Stimulated activated CD8-positive, alpha-beta memory T cell treated with anti-CD3 and anti-CD28 coated beads, Interleukin-7, amount 100 ng/mL, for 48 hours (primary cell): ENCODE measurements around the gene NAPEPLD.
A peak's percentile ranks its signal among the peaks of the same experiment; 100 is the strongest.
"Not testable (repeated sequence)": the region's sequence is repeated elsewhere in the genome, so short reads cannot be mapped to it uniquely, and the experiment has no call there.

Experiments
- DNase-seq, 2 donors: peaks; one replicate each; pipeline ENCODE4 v3.0.0-alpha.2; 2020; ENCODE audit warnings: low read depth in 1 of 2; ENCODE audit errors: extremely low read depth in 1 of 2

Gene NAPEPLD

DNA sequence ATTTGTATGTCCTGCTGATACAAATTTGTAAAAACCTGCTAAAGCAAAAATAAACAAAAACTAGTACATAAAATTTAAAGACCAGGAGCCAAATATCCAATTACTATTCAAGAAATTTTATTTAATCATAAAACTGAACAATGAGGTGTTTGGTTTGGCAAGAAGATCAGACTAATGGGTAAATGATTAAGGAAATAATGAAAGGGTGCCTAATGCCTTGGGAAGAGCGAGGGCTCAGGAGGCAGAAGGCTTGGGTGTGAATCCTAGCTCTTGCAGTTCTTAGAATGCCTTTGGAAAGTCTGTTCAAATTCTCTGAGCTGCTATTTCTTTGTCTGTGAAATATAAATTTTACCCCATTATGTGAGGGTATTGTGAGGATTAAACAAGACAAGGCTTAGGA lies 32.4 kb downstream of the NAPEPLD start:
- no peak for DNase-seq

DNA sequence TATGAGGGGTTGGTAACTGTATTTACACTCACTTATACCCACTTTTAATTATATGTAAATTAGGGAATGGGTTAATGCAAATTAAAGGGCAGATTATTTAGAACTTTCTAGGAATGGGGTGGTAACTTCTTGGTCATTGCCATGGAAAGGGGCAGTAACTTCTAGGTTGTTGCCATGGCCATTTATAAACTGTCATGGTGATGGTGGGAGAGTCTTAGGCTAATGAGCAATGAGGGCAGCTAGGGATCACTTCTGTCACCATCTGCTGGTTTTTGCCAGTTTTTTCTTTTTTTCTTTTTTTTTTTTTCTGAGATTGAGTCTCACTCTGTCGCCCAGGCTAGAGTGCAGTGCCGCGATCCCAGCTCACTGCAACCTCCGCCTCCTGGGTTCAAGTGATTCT lies 33.1 kb downstream of the NAPEPLD start:
- DNase-seq, result no peak

DNA sequence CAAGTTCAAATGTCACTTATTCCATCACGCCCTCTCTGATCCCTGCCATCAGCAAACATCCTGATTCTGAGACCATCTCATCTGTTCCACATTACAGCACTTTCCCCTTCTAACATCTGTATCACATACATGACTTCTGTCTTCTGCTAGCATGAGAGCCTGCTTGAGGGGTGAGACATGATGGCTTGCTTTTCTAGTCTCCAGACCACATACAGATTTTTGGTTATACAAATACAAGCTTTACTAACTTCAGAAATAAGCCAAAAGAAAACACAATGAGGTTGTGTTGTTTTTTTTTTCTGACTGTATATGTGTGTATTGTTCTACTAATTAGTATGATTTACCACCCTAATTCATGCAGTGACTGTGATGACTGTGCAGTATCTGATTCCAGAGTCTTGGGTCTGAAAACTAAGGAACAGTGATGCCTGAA lies 34.3 kb downstream of the NAPEPLD start:
- no peak for DNase-seq

DNA sequence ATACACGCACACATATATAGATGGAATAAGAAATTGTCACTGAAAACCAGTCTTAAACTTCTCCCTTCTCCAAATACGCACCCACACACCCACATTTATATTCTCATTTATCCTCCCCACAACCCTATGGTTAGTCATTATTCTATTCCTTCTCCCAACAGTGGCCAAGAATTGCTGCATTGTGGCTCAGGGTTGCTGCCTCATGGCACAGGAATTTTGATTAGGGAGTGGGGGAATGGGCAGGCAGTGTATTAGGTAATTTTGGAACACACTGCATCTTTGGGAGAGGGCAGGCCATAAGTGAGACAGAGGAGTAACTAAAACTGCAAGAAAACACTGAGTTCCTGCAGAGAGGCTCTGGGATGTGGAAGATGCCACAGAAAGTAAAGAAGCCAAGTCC lies 35.7 kb downstream of the NAPEPLD start:
- DNase-seq, result no peak

DNA sequence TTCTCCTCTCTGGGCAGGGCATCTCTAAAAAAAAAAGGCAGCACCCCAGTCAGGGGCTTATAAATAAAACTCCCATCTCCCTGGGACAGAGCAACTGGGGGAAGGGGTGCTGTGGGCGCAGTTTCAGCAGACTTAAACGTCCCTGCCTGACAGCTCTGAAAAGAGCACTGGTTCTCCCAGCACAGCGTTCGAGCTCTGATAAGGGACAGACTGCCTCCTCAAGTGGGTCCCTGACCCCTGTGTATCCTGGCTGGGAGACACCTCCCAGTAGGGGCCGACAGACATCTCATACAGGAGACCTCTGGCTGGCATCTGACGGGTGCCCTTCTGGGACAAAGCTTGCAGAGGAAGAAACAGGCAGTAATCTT lies 42.2 kb downstream of the NAPEPLD start:
- DNase-seq, result not testable (repeated sequence)

GRCh38 chr7:103106005-103106702 lies 42.7 kb downstream of the NAPEPLD start:
- DNase-seq, result no peak

- no peak for DNase-seq
Observed at GRCh38 chr7:103101543-103101942, 47.4 kb downstream of the NAPEPLD start.

DNA sequence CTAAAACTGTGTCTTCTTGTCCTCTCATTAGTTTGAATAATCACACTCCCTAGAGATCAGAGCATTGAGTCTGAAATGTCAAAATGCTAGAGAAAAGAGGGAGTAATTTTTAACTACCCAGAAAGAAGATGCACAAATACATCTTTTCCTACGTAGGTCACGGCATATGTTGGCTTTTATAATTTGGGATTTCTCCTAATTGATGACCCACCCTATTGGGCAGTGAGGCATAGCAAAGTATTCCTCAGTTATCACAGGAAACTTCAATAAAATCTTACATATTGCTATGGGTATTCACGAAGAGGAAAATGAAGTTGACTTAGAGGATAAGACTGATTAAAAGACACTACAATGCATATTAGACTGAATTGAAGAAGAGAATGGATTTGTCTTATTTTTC lies 48.6 kb downstream of the NAPEPLD start:
- no peak for DNase-seq

DNA sequence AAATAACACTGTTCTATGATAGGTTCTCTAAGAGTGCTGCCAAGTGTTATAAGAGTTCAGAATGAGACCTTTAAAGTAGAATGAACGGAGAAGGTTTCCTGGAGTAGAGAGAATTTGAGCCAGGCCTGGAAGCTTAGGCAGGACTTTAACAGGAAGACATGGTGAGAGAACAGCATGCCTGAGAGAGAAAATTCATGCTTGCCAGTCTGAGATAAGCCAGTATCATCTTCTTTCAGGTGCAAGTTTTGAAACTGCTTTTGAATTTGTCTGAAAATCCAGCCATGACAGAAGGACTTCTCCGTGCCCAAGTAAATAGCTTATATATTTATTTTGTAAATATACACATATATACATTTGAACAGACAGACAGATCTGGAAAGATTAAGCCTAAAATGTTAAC lies 51.9 kb downstream of the NAPEPLD start:
- no peak for DNase-seq

DNA sequence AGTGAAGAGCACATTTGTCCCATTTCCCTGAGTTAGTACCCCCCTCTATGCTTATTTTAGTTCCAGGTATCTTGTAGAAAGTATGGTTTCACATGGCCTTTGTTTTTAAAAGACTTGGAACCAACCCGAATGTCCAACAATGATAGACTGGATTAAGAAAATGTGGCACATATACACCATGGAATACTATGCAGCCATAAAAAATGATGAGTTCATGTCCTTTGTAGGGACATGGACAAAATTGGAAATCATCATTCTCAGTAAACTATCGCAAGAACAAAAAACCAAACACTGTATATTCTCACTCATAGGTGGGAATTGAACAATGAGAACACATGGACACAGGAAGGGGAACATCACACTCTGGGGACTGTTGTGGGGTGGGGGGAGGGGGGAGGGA lies 53.3 kb downstream of the NAPEPLD start:
- DNase-seq, result not testable (repeated sequence)

DNA sequence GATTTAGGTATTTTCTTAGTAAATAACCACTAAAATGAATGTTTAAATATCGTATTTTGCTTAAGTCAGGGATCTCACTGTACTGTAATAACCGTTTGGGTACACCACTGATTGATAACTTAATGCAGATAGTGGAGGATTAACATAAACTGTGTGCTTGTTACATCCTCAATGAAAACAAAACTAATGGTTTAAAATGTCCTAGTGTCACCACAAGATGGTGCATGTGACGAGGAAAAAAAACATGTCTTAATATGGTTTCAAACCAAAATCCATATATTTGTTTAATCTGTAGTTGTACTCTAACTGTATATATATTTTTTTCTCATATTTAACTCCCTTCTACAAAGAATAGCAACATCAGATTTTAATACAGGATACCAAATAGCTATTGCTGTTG lies 54.8 kb downstream of the NAPEPLD start:
- DNase-seq, result no peak

DNA sequence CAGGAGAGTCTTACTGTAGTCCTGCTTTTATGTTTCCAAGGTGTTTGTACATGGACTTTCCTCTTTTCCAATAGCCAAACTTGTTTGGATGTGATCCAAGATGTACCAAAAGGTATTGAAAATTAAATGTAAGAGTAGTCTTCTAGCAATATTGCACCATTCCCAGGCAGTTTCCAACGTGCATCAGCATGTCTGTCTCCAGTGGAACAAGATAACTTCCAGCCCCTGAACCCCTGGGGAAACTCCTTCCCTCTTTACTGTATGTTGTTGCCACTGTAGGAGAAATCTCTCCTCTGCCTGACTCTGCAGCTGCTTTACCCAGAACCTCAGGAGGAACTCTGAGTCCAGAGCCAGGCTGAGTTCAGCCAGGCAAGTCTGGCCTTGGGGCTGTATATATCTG lies 55.5 kb downstream of the NAPEPLD start:
- no peak for DNase-seq

DNA sequence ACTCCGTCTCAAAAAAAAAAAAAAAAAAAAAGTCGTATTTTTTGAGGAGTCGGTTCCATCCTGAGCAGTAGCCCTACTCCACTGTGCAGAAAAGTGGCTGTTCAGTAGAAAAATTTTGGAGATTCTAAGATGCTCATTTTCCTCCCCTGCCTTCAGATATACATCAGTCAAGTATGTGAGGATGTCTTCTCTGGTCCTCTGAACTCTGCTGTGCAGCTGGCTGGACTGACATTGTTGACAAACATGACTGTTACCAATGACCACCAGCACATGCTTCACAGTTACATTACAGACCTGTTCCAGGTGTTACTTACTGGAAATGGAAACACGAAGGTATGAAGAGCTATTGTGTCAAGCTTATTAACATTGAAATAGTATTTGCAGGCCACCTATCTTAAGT lies 56.6 kb downstream of the NAPEPLD start:
- not testable (repeated sequence) for DNase-seq

- DNase-seq, result no peak
Observed at GRCh38 chr7:103083210-103083609, 65.7 kb downstream of the NAPEPLD start.

DNA sequence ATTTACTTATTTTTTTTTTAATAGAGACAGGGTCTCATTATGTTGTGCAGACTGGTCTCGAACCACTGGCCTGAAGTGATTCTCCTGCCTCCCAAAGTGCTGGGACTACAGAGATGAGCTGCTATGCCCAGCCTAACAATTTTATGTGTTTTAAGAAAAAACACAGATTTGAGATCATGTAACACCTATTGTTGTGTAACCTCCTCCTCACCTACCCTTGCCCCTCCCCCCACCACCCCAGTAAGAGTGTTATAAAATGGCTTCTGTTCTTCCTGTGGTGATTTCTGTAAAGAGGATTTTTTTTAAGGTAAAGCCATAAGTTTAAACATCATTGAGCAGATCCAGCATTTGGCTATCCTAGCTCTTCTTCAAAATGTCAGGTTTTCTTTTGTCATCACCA lies 66.4 kb downstream of the NAPEPLD start:
- no peak for DNase-seq

DNA sequence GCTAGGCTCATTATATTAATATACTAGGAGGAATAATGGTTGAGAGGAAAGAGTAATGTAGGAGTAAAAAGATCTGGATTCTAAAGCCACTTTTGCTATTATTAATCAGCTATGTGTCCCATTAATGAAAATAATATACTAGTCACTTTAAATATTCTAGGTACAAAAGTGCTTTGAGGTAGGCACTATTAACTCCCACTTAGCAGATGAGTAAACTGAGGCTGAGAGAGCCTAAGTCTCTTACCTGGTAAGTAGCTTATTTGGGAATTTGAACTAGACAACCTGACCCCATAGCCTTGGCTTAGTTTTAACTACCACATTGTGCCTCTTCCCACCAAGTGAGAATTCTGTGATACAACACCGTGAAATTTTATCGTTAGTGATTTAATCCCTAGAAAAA lies 68.0 kb downstream of the NAPEPLD start:
- no peak for DNase-seq

- no peak for DNase-seq
Observed at GRCh38 chr7:103079836-103080235, 69.1 kb downstream of the NAPEPLD start.

- not testable (repeated sequence) for DNase-seq
Observed at GRCh38 chr7:103078226-103078625, 70.7 kb downstream of the NAPEPLD start.

DNA sequence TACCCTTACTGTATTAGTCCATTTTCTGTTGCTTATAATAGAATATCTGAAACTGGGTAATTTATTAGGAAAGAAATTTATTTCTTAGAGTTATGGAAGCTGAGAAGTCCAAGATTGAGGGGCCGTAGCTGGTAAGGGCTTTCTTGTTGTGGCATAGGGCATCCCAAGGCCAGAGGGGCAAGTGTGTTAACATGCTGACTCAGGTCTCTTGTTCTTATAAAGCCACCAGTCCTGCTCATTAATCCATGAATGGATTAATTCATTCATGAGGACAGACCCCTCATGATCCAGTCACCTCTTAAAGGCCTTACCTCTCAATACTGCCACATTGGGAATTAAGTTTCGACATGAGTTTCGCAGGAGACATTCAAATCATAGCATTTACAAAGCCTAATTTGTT lies 71.6 kb downstream of the NAPEPLD start:
- DNase-seq, result no peak

- no peak for DNase-seq
Observed at GRCh38 chr7:103076764-103077163, 72.1 kb downstream of the NAPEPLD start.

DNA sequence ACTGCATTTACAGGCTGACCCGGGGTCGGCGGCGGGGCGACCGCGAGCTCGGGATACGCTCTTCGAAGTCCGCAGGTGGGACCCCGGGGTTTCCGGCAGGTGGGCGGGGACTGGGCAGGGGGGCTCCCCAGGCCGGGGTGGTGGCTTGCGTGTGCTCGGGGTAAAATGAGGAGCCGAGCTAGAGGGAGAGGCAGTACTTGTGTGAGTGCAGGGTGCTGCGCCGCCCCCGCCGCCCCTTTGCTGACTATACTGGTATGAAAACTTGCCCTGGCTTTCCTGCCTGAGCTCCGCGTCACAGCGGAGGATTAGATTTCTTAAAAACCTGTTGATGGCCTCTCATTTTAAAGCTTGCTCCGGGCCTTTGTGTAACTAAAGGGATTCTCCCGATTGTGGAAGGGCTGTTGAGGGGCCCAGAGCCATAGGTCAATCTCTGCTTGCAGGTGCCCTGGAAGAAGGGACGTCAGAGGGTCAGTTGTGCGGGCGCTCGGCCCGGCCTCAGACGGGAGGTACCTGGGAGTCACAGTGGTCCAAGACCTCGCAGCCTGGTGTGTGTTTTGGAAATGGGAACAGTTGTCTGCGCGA lies 73.5 kb downstream of the NAPEPLD start:
- peak; percentile 67 to 79 for DNase-seq

DNA sequence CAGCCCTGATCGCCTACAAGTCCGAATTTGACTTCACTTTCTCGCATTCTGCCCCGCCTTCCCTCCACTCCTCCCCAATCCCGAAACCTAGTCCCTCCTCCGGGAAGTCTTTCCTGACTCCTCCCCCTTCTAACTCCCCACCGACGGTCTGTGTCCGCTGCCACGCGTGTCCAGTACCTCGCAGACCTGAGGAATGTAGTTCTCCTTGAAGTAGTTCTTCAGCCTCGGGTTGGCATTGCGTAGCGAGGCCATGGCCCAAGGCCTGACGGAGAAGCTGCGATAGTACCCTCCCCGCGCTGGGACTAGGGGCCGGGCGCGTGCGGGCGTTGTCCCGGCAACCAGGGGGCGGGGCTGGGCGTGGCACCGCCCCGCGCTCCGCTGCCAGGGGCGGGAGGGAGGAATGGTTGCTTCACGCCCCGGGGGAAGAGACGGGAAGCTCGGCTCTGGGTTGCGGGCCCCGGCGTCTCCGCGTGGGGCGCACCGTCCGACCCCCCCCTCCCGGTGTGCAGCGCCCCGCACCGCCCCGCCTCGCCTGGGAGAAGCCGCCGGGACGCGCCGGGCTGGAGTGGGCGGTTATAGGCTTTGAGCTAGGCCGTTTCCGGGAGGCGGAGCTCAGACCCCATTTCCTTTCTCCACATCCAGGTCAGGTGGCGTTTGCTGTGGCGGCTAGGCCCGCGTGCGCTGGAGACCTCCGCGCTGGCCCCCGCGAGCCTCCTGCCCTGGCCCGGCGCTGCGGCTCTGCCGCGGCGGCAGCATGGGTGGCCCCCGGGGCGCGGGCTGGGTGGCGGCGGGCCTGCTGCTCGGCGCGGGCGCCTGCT lies 74.2 kb downstream of the NAPEPLD start, which contains the start of the genes ARMC10 and FBXL13:
TSS of gene ARMC10 (plus strand) at position 622 of the 818 bp plus-strand sequence. CDS start at position 755, 133 bp downstream.
TSS of gene FBXL13 (minus strand) at position 278 of the 818 bp plus-strand sequence.
- peak; percentile 78 to 85 for DNase-seq
